DOHH2 (cell line): ENCODE data around the gene RGS16.

Experiments used
- EZH2phosphoT487 ChIP-seq: fragments of 200-600 bp; sonication (generic); IDR thresholded peaks from 2 replicates; pipeline ENCODE4 v1.6.1; 2017; ENCODE audit warnings: borderline replicate concordance, mild to moderate bottlenecking, antibody characterized with exemption, low read length, moderate library complexity, mixed read lengths
- TF ChIP-seq, protein P1 (sequence below): fragments of 200-600 bp; sonication (generic); IDR thresholded peaks from one replicate; pipeline ENCODE4 v1.5.1; 2014; ENCODE audit warnings: antibody characterized with exemption, mild to moderate bottlenecking, low read depth, low read length; ENCODE audit not compliant: poor library complexity, severe bottlenecking

- TF ChIP-seq, protein P1, sequence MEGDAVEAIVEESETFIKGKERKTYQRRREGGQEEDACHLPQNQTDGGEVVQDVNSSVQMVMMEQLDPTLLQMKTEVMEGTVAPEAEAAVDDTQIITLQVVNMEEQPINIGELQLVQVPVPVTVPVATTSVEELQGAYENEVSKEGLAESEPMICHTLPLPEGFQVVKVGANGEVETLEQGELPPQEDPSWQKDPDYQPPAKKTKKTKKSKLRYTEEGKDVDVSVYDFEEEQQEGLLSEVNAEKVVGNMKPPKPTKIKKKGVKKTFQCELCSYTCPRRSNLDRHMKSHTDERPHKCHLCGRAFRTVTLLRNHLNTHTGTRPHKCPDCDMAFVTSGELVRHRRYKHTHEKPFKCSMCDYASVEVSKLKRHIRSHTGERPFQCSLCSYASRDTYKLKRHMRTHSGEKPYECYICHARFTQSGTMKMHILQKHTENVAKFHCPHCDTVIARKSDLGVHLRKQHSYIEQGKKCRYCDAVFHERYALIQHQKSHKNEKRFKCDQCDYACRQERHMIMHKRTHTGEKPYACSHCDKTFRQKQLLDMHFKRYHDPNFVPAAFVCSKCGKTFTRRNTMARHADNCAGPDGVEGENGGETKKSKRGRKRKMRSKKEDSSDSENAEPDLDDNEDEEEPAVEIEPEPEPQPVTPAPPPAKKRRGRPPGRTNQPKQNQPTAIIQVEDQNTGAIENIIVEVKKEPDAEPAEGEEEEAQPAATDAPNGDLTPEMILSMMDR = no peak
- no peak for TF ChIP-seq EZH2phosphoT487
These were observed 27.8 kb upstream of the RGS16 start for GRCh38 chr1:182631954-182632353.
